ENCODE measurements around the gene PTPRR. TPM values are rescaled to one million over a fixed set of nuclear protein-coding genes. Genes with fewer than 3 reads are reported as not detected.
"Not testable (repeated sequence)": the region's sequence is repeated elsewhere in the genome, so short reads cannot be mapped to it uniquely, and the experiment has no call there.

PTPRR gene
- total RNA-seq, 1 donor from 2014 or later = 0.98 TPM

GRCh38 chr12:70812136-70812535 is 108.4 kb downstream of the PTPRR start:
- DNase-seq (ENCODE audit: extremely low spot score in 2 of 2) = no peak
- no peak overlapping the region for H3K27ac ChIP-seq
- no peaks in the 10 kb centered on the region for H3K27me3 ChIP-seq
- no peaks in the 10 kb centered on the region for H3K36me3 ChIP-seq
- no peaks in the 10 kb centered on the region for H3K9me3 ChIP-seq
- TF ChIP-seq CTCF (IDR thresholded peaks at IDR 0.05) (no peak), POLR2AphosphoS5 (IDR thresholded peaks at IDR 0.05; ENCODE audit: insufficient read depth in 1 of 2, low read depth in 1 of 2) (no peak), POLR2A (IDR thresholded peaks at IDR 0.05) (no peak)
- no peak overlapping the region for H3K4me3 ChIP-seq
- H3K4me1 ChIP-seq = no peaks in the 10 kb centered on the region
- intact Hi-C loops (cut with DNase I) = no loop called here

DNA sequence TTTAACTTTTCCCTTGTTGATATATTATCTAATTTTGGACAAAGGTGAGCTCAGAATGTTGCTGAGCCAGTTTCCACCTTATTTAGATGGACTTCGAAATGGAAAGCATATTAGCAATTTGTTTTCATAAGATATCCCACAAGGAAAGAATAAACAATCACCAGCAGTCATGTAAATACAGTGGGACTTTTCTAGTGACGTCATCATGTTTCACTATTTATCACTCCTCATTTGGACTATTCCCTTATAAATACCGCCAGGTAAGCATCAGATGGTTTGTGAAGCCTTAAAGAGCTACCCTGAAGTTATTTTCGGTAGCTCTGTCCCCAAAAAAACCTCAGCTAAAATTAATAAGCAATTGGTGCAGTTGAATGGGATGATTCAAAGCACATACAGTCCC is 110.7 kb downstream of the PTPRR start:
- no peaks in the 10 kb centered on the region for H3K4me1 ChIP-seq
- intact Hi-C loops (cut with DNase I) = no loop called here
- H3K27me3 ChIP-seq = no peaks in the 10 kb centered on the region
- no peak overlapping the region for H3K4me3 ChIP-seq
- no peak for DNase-seq (ENCODE audit: extremely low spot score in 2 of 2)
- H3K9me3 ChIP-seq = no peaks in the 10 kb centered on the region
- no peak for TF ChIP-seq CTCF (IDR thresholded peaks at IDR 0.05)
- no peak for TF ChIP-seq POLR2AphosphoS5 (IDR thresholded peaks at IDR 0.05; ENCODE audit: insufficient read depth in 1 of 2, low read depth in 1 of 2)
- TF ChIP-seq POLR2A (IDR thresholded peaks at IDR 0.05) = no peak
- H3K36me3 ChIP-seq = no peaks in the 10 kb centered on the region
- no peak overlapping the region for H3K27ac ChIP-seq

- intact Hi-C loops (cut with DNase I); H3K36me3 ChIP-seq; DNase-seq (ENCODE audit: extremely low spot score in 2 of 2): not testable (repeated sequence)
Observed at GRCh38 chr12:70807993-70808392, 112.5 kb downstream of the PTPRR start.

GRCh38 chr12:70806827-70807226 is 113.7 kb downstream of the PTPRR start:
- H3K9me3 ChIP-seq = no peaks in the 10 kb centered on the region
- H3K27me3 ChIP-seq = no peaks in the 10 kb centered on the region
- no peak overlapping the region for H3K4me3 ChIP-seq
- TF ChIP-seq CTCF (IDR thresholded peaks at IDR 0.05) (no peak), POLR2AphosphoS5 (IDR thresholded peaks at IDR 0.05; ENCODE audit: insufficient read depth in 1 of 2, low read depth in 1 of 2) (no peak), POLR2A (IDR thresholded peaks at IDR 0.05) (no peak)
- no peaks in the 10 kb centered on the region for H3K4me1 ChIP-seq
- H3K36me3 ChIP-seq = no peaks in the 10 kb centered on the region
- intact Hi-C loops (cut with DNase I) = no loop called here
- H3K27ac ChIP-seq = no peak overlapping the region
- DNase-seq (ENCODE audit: extremely low spot score in 2 of 2) = no peak

More at GRCh38 chr12:70807993-70808392, 112.5 kb downstream of the PTPRR start:
- H3K27ac ChIP-seq, H3K27me3 ChIP-seq, H3K9me3 ChIP-seq, H3K4me3 ChIP-seq, H3K4me1 ChIP-seq: not testable (repeated sequence)

DNA sequence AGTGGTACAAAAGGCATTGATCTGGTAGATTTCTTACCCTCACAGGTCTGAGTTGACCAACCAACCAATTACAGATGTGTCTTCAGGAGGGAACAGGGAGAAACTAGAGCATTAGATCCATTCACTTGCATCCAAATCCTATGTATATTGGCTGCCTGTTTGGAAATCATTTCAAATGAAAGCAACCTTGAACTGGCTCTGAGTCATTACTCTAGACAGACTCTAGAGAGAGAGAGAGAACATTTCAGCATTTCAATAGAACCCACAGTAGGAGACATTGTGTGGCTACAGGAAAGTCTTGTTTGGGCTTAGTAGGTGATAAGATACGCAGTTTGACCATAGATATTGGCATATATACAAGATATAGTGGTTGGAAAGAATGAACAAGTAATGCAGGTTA is 114.5 kb downstream of the PTPRR start:
- TF ChIP-seq CTCF (IDR thresholded peaks at IDR 0.05) (no peak), POLR2AphosphoS5 (IDR thresholded peaks at IDR 0.05; ENCODE audit: insufficient read depth in 1 of 2, low read depth in 1 of 2) (no peak), POLR2A (IDR thresholded peaks at IDR 0.05) (no peak)
- Histone ChIP-seq H3K9me3 (no peaks in the 10 kb centered on the region), H3K4me3 (no peak overlapping the region), H3K36me3 (no peaks in the 10 kb centered on the region), H3K4me1 (no peaks in the 10 kb centered on the region), H3K27me3 (no peaks in the 10 kb centered on the region), H3K27ac (no peak overlapping the region)
- DNase-seq (ENCODE audit: extremely low spot score in 2 of 2) = no peak
- intact Hi-C loops (cut with DNase I) = no loop called here
